Measurements from ENCODE around the gene CSTPP1. TPM values are rescaled to one million over a fixed set of nuclear protein-coding genes. Genes with fewer than 3 reads are reported as not detected.

The CSTPP1 gene
- total RNA-seq, 1 donor from 2014 or later, result 6.6 TPM

GRCh38 chr11:46972821-46973220 lies 36.3 kb downstream of the CSTPP1 start:
- no peak for DNase-seq (ENCODE audit: low read depth)
- Histone ChIP-seq H3K4me3 (ENCODE audit: low read depth, low read length) (no peak overlapping the region), H3K27me3 (ENCODE audit: control insufficient read depth, insufficient read depth, low read length) (no peaks in the 10 kb centered on the region), H3K36me3 (ENCODE audit: control insufficient read depth, insufficient read depth, low read length) (no peaks in the 10 kb centered on the region)
- peak; percentile 23 for FAIRE-seq
- no peak for TF ChIP-seq CTCF (IDR thresholded peaks at IDR 0.05; ENCODE audit: insufficient read depth, low read length, severe bottlenecking)

GRCh38 chr11:46976182-46976854 lies 39.8 kb downstream of the CSTPP1 start:
- H3K27me3 ChIP-seq (ENCODE audit: control insufficient read depth, insufficient read depth, low read length), result no peaks in the 10 kb centered on the region
- no peak for TF ChIP-seq CTCF (IDR thresholded peaks at IDR 0.05; ENCODE audit: insufficient read depth, low read length, severe bottlenecking)
- FAIRE-seq (no peak), DNase-seq (ENCODE audit: low read depth) (no peak)
- H3K4me3 ChIP-seq (ENCODE audit: low read depth, low read length), result no peak overlapping the region
- no peaks in the 10 kb centered on the region for H3K36me3 ChIP-seq (ENCODE audit: control insufficient read depth, insufficient read depth, low read length)

GRCh38 chr11:46977038-46977813 lies 40.7 kb downstream of the CSTPP1 start:
- no peaks in the 10 kb centered on the region for H3K36me3 ChIP-seq (ENCODE audit: control insufficient read depth, insufficient read depth, low read length)
- FAIRE-seq (no peak), DNase-seq (ENCODE audit: low read depth) (no peak)
- H3K27me3 ChIP-seq (ENCODE audit: control insufficient read depth, insufficient read depth, low read length), result no peaks in the 10 kb centered on the region
- no peak overlapping the region for H3K4me3 ChIP-seq (ENCODE audit: low read depth, low read length)
- TF ChIP-seq CTCF (IDR thresholded peaks at IDR 0.05; ENCODE audit: insufficient read depth, low read length, severe bottlenecking), result no peak

- DNase-seq (ENCODE audit: low read depth) (peak; percentile 61), FAIRE-seq (no peak)
- H3K27me3 ChIP-seq (ENCODE audit: control insufficient read depth, insufficient read depth, low read length), result no peaks in the 10 kb centered on the region
- H3K36me3 ChIP-seq (ENCODE audit: control insufficient read depth, insufficient read depth, low read length), result no peaks in the 10 kb centered on the region
- no peak overlapping the region for H3K4me3 ChIP-seq (ENCODE audit: low read depth, low read length)
- TF ChIP-seq CTCF (IDR thresholded peaks at IDR 0.05; ENCODE audit: insufficient read depth, low read length, severe bottlenecking), result no peak
These were observed 41.5 kb downstream of the CSTPP1 start for GRCh38 chr11:46978005-46978491.

- Histone ChIP-seq H3K27me3 (ENCODE audit: control insufficient read depth, insufficient read depth, low read length) (no peaks in the 10 kb centered on the region), H3K4me3 (ENCODE audit: low read depth, low read length) (no peak overlapping the region), H3K36me3 (ENCODE audit: control insufficient read depth, insufficient read depth, low read length) (no peaks in the 10 kb centered on the region)
- FAIRE-seq (no peak), DNase-seq (ENCODE audit: low read depth) (no peak)
- no peak for TF ChIP-seq CTCF (IDR thresholded peaks at IDR 0.05; ENCODE audit: insufficient read depth, low read length, severe bottlenecking)
These were observed 42.8 kb downstream of the CSTPP1 start for GRCh38 chr11:46979358-46979757.
